Activated CD4-positive, CD25-positive, alpha-beta regulatory T cell treated with anti-CD3 and anti-CD28 coated beads, Interleukin-2, amount 50 U/mL, for 24 hours (primary cell): ENCODE results near the gene MRPS10.
A peak's percentile ranks its signal among the peaks of the same experiment; 100 is the strongest.
"Not testable (repeated sequence)": the region's sequence is repeated elsewhere in the genome, so short reads cannot be mapped to it uniquely, and the experiment has no call there.

Experiments used
- ATAC-seq, 2 donors: fragments of 150-1000 bp; cut with Tn5 transposase; one replicate each; pipeline ENCODE4 v1.10.0; 2021; ENCODE audit warnings: mild to moderate bottlenecking in 1 of 2, moderate library complexity in 1 of 2

MRPS10 gene

GRCh38 chr6:42237857-42238256 lies 20.2 kb upstream of the MRPS10 start:
- ATAC-seq, result no peak

GRCh38 chr6:42236682-42237473 lies 19.2 kb upstream of the MRPS10 start:
- ATAC-seq, result peak in 1 of 2 donors; percentile 51

GRCh38 chr6:42236030-42236429 lies 18.4 kb upstream of the MRPS10 start:
- ATAC-seq, result no peak

GRCh38 chr6:42232035-42232434 lies 14.4 kb upstream of the MRPS10 start:
- ATAC-seq, result no peak

- ATAC-seq, result peak in 1 of 2 donors; percentile 36
These were observed 13.0 kb upstream of the MRPS10 start for GRCh38 chr6:42230345-42231321.

- no peak for ATAC-seq
These were observed 12.0 kb upstream of the MRPS10 start for GRCh38 chr6:42229506-42230119.

- ATAC-seq, result no peak
These were observed 10.6 kb upstream of the MRPS10 start for GRCh38 chr6:42228305-42228704.

GRCh38 chr6:42227173-42227850 lies 9.7 kb upstream of the MRPS10 start:
- no peak for ATAC-seq

- ATAC-seq, result no peak
These were observed 9.0 kb upstream of the MRPS10 start for GRCh38 chr6:42226645-42227143.

- ATAC-seq, result no peak
These were observed 8.5 kb upstream of the MRPS10 start for GRCh38 chr6:42226161-42226611.

GRCh38 chr6:42225419-42225818 lies 7.8 kb upstream of the MRPS10 start:
- no peak for ATAC-seq

- no peak for ATAC-seq
These were observed 7.3 kb upstream of the MRPS10 start for GRCh38 chr6:42225029-42225339.

- ATAC-seq, result peak; percentile 99 to 100
These were observed 6.8 kb upstream of the MRPS10 start for GRCh38 chr6:42224222-42225028.

GRCh38 chr6:42222448-42222847 lies 4.8 kb upstream of the MRPS10 start:
- no peak for ATAC-seq

GRCh38 chr6:42221546-42221945 lies 3.9 kb upstream of the MRPS10 start:
- ATAC-seq, result no peak

GRCh38 chr6:42220807-42221206 lies 3.1 kb upstream of the MRPS10 start:
- no peak for ATAC-seq

- ATAC-seq, result no peak
These were observed 523 bp downstream of the MRPS10 start for GRCh38 chr6:42217157-42217518.

GRCh38 chr6:42216495-42216894 lies 1.2 kb downstream of the MRPS10 start:
- ATAC-seq, result not testable (repeated sequence)

- ATAC-seq, result no peak
These were observed 5.2 kb downstream of the MRPS10 start for GRCh38 chr6:42212442-42212841.

GRCh38 chr6:42211726-42212125 lies 5.9 kb downstream of the MRPS10 start:
- ATAC-seq, result peak in 1 of 2 donors; percentile 13

GRCh38 chr6:42210551-42210950 lies 7.1 kb downstream of the MRPS10 start:
- no peak for ATAC-seq

GRCh38 chr6:42207559-42207958 lies 10.1 kb downstream of the MRPS10 start:
- ATAC-seq, result not testable (repeated sequence)
